K562 (cell line): ENCODE measurements around the gene WARS2. TPM values are rescaled to one million over a fixed set of nuclear protein-coding genes. Genes with fewer than 3 reads are reported as not detected.

Source experiments
- ATF6 ChIP-seq: sonication (generic); formaldehyde crosslinking; IDR thresholded peaks from 2 replicates; pipeline ENCODE4 v1.4.0; 2020; ENCODE audit warnings: mild to moderate bottlenecking, missing genetic modification reagents
- BMI1 ChIP-seq: fragments of 150-350 bp; IDR thresholded peaks from 2 replicates; pipeline ENCODE4 v1.6.1; 2014; ENCODE audit warnings: low read length
- BRF1 ChIP-seq: IDR thresholded peaks from 3 replicates; pipeline ENCODE4 v1.6.1; 2011; ENCODE audit warnings: borderline replicate concordance, mild to moderate bottlenecking; ENCODE audit not compliant: insufficient read length; ENCODE audit errors: extremely low read depth
- DPF2 ChIP-seq: fragments of 450-650 bp; IDR thresholded peaks from 2 replicates; pipeline ENCODE4 v1.6.1; 2016
- FOXA3 ChIP-seq, 2 experiments: fragments of 450-650 bp in 1 of 2; sonication (generic) in 1 of 2; formaldehyde crosslinking; IDR thresholded peaks in 1 of 2; conservative IDR thresholded peaks in 1 of 2; 2 replicates each; pipeline versions ENCODE4 v1.4.0 to v1.8.0; 2020 to 2022; ENCODE audit warnings: mild to moderate bottlenecking in 2 of 2, missing genetic modification reagents in 1 of 2
- HBP1 ChIP-seq: fragments of 450-650 bp; formaldehyde crosslinking; IDR thresholded peaks from 2 replicates; pipeline ENCODE4 v1.4.0; 2022; ENCODE audit warnings: missing genetic modification characterization
- HCFC1 ChIP-seq: IDR thresholded peaks from 2 replicates; pipeline ENCODE4 v1.6.1; 2012; ENCODE audit warnings: low read depth, low read length, improper control_type of control experiment
- KDM5B ChIP-seq: fragments of 200-600 bp; sonication (generic); IDR thresholded peaks from 2 replicates; pipeline ENCODE4 v1.6.1; 2012; ENCODE audit warnings: low read depth, mild to moderate bottlenecking, moderate library complexity, low read length, control low read depth, inconsistent platforms; ENCODE audit not compliant: insufficient replicate concordance
- MLLT1 ChIP-seq, 2 experiments: fragments of 450-650 bp; IDR thresholded peaks; 2 replicates each; pipeline ENCODE4 v1.6.1; 2016
- POLR2A ChIP-seq: fragments of 450-650 bp; conservative IDR thresholded peaks from 2 replicates; pipeline ENCODE4 v1.6.1; 2016
- RAD21 ChIP-seq, 2 experiments: fragments of 250-450 bp in 1 of 2; fragments of 450-650 bp in 1 of 2; sonication (Bioruptor Pico) in 1 of 2; formaldehyde crosslinking in 1 of 2; IDR thresholded peaks in 1 of 2; conservative IDR thresholded peaks in 1 of 2; 2 replicates each; pipeline versions ENCODE4 v1.4.0 to v1.8.0; 2020 to 2022; ENCODE audit warnings: mild to moderate bottlenecking in 2 of 2, moderate library complexity in 1 of 2
- TOE1 ChIP-seq, 2 experiments: fragments of 450-650 bp in 1 of 2; sonication (generic) in 1 of 2; formaldehyde crosslinking in 1 of 2; IDR thresholded peaks; 2 replicates each; pipeline versions ENCODE4 v1.7.1 to v1.8.0; 2016 to 2022; ENCODE audit warnings: borderline replicate concordance in 2 of 2, mild to moderate bottlenecking in 2 of 2, antibody characterized with exemption in 1 of 2, inconsistent platforms in 1 of 2, low read depth in 1 of 2, missing genetic modification reagents in 1 of 2, moderate library complexity in 1 of 2
- TRIM24 ChIP-seq, 2 experiments: fragments of 450-650 bp; IDR thresholded peaks; 2 replicates each; pipeline ENCODE4 v1.6.1; 2016
- YY1 ChIP-seq, 3 experiments: IDR thresholded peaks; 2 replicates each; pipeline ENCODE4 v1.6.1; 2011; ENCODE audit warnings: low read length in 2 of 3, mild to moderate bottlenecking in 2 of 3, moderate library complexity in 2 of 3, borderline replicate concordance in 1 of 3, control low read depth in 1 of 3, low read depth in 1 of 3; ENCODE audit not compliant: insufficient read depth in 3 of 3, insufficient replicate concordance in 2 of 3, control insufficient read depth in 1 of 3, insufficient read length in 1 of 3; ENCODE audit errors: extremely low read depth in 1 of 3
- ZBTB12 ChIP-seq: fragments of 250-450 bp; sonication (Bioruptor Pico); IDR thresholded peaks from 2 replicates; pipeline ENCODE4 v1.4.0; 2020
- ZFP30 ChIP-seq: fragments of 250-450 bp; sonication (Bioruptor Pico); IDR thresholded peaks from 2 replicates; pipeline ENCODE4 v1.8.0; 2022; ENCODE audit warnings: moderate library complexity, mild to moderate bottlenecking, inconsistent platforms, borderline replicate concordance
- ZNF175 ChIP-seq: fragments of 200-800 bp; sonication (Bioruptor generic); IDR thresholded peaks from 2 replicates; pipeline ENCODE4 v1.6.1; 2016; ENCODE audit warnings: low read depth, mild to moderate bottlenecking, missing genetic modification characterization, missing compliant biosample characterization
- ZNF324 ChIP-seq: fragments of 250-450 bp; sonication (Bioruptor Pico); IDR thresholded peaks from 2 replicates; pipeline ENCODE4 v1.4.0; 2020; ENCODE audit warnings: mild to moderate bottlenecking
- polyA plus RNA-seq, 8 experiments: library from polyadenylated mRNA; depleted of rRNA in 4 of 8; stranded (reverse) in 5 of 8; unstranded in 3 of 8; fragments of >200 nt; fragmentation: Nextera tagmentation in 2 of 8; fragmentation: Illumina TruSeq in 1 of 8; extraction: Ambion mirVana in 2 of 8; extraction: Trizol in 1 of 8; gene quantifications; 2 replicates each; pipeline versions ENCODE4 v1.2.1 to v1.2.3, GENCODE V29; 2011 to 2014; ENCODE audit warnings: inconsistent platforms in 1 of 8, missing spikeins in 1 of 8
- total RNA-seq, 7 experiments: library from RNA; depleted of rRNA in 6 of 7; stranded (reverse); fragments of >200 nt in 6 of 7; fragmentation: Illumina TruSeq in 2 of 7; extraction: Trizol in 2 of 7; gene quantifications; 2 replicates each; pipeline versions ENCODE4 v1.2.1 to v1.2.3, GENCODE V29; 2011 to 2021; ENCODE audit warnings: low replicate concordance in 1 of 7

WARS2 gene
- total and polyA plus RNA-seq, 9 of the 15 experiments (the other 6 are each of a cell fraction or from before 2014, with no cell fraction given) = 5.7 to 18.0 (median 16.9) TPM

GRCh38 chr1:119140177-119141019, at the start of gene WARS2 (continued):
- TF ChIP-seq YY1 (IDR thresholded peaks at IDR 0.05; ENCODE audit: borderline replicate concordance in 1 of 3, control insufficient read depth in 1 of 3, extremely low read depth in 1 of 3, insufficient read depth in 3 of 3, insufficient read length in 1 of 3, insufficient replicate concordance in 2 of 3, low read depth in 1 of 3, low read length in 2 of 3) = peak; percentile 95 to 99 (median 97)
- 0 out of 2 replicates have a peak, but pooled peaks have one; percentile 57 for TF ChIP-seq DPF2
- peak in 1 of 2 experiments; percentile 26; a peak in 1 of 4 replicates for TF ChIP-seq RAD21 (CRISPR knock-in tag; conservative IDR thresholded peaks at IDR 0.05 in 1 of 2, IDR thresholded peaks at IDR 0.05 in 1 of 2)
- TF ChIP-seq FOXA3 (CRISPR knock-in tag; conservative IDR thresholded peaks at IDR 0.05 in 1 of 2, IDR thresholded peaks at IDR 0.05 in 1 of 2) = 0 out of 4 replicates have a peak, but pooled peaks of 1 of the 2 experiments have one; percentile 35
- TF ChIP-seq POLR2A = peak; percentile 98
- no peak; the same call in 1 of the 2 replicates for TF ChIP-seq TOE1 (IDR thresholded peaks at IDR 0.05; ENCODE audit: borderline replicate concordance)
- TF ChIP-seq TOE1 (CRISPR knock-in tag; IDR thresholded peaks at IDR 0.05; ENCODE audit: borderline replicate concordance, low read depth) = no peak; the same call in 1 of the 2 replicates
- TF ChIP-seq HCFC1 = peak; percentile 68
- TF ChIP-seq TRIM24 (IDR thresholded peaks at IDR 0.05) = no peak
- peak; percentile 90 for TF ChIP-seq KDM5B
- peak in 1 of 2 experiments; percentile 52; a peak in 1 of 4 replicates for TF ChIP-seq MLLT1 (IDR thresholded peaks at IDR 0.05)
- peak; percentile 58; the same call in 1 of the 2 replicates for TF ChIP-seq ZNF175 (CRISPR knock-in tag)
- no peak for TF ChIP-seq BRF1
- TF ChIP-seq ZBTB12 (CRISPR knock-in tag) = peak; percentile 94
- peak; percentile 4; the same call in 1 of the 2 replicates for TF ChIP-seq ATF6 (CRISPR knock-in tag)
- TF ChIP-seq ZNF324 (CRISPR knock-in tag) = no peak
- TF ChIP-seq BMI1 = no peak
- TF ChIP-seq ZFP30 (CRISPR knock-in tag) = no peak
- TF ChIP-seq HBP1 = peak; percentile 76; the same call in 1 of the 2 replicates
